ENCODE data around the gene KCNH5. TPM values are rescaled to one million over a fixed set of nuclear protein-coding genes. Genes with fewer than 3 reads are reported as not detected.
A peak's percentile ranks its signal among the peaks of the same experiment; 100 is the strongest.

KCNH5 gene, protein sequence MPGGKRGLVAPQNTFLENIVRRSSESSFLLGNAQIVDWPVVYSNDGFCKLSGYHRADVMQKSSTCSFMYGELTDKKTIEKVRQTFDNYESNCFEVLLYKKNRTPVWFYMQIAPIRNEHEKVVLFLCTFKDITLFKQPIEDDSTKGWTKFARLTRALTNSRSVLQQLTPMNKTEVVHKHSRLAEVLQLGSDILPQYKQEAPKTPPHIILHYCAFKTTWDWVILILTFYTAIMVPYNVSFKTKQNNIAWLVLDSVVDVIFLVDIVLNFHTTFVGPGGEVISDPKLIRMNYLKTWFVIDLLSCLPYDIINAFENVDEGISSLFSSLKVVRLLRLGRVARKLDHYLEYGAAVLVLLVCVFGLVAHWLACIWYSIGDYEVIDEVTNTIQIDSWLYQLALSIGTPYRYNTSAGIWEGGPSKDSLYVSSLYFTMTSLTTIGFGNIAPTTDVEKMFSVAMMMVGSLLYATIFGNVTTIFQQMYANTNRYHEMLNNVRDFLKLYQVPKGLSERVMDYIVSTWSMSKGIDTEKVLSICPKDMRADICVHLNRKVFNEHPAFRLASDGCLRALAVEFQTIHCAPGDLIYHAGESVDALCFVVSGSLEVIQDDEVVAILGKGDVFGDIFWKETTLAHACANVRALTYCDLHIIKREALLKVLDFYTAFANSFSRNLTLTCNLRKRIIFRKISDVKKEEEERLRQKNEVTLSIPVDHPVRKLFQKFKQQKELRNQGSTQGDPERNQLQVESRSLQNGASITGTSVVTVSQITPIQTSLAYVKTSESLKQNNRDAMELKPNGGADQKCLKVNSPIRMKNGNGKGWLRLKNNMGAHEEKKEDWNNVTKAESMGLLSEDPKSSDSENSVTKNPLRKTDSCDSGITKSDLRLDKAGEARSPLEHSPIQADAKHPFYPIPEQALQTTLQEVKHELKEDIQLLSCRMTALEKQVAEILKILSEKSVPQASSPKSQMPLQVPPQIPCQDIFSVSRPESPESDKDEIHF
- total RNA-seq: not detected
- long read RNA-seq: 0 reads

DNA sequence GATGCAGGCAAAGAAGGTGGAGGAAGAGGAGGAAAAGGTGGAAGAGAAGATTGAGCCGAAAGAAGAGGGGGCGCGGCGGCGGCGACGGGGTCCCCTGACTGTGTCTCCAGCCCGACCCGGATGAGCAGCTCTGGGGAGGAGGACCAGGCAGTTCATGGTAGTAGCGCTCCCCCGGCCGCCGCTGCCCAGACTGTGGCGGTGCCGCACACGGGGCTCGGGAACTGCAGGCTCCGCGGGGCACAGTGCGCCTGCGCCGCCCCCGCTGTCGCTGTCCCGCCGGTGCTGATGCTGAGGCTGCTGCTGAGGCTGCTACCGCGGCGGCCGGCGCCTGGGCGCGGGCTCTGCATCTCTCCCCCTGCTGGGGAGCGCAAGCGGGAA, at the start of gene KCNH5:
KCNH5 (minus strand) TSS at position 225 of the 378 bp plus-strand sequence. CDS start 272 bp downstream, outside the sequence.
- TF ChIP-seq, protein P1, sequence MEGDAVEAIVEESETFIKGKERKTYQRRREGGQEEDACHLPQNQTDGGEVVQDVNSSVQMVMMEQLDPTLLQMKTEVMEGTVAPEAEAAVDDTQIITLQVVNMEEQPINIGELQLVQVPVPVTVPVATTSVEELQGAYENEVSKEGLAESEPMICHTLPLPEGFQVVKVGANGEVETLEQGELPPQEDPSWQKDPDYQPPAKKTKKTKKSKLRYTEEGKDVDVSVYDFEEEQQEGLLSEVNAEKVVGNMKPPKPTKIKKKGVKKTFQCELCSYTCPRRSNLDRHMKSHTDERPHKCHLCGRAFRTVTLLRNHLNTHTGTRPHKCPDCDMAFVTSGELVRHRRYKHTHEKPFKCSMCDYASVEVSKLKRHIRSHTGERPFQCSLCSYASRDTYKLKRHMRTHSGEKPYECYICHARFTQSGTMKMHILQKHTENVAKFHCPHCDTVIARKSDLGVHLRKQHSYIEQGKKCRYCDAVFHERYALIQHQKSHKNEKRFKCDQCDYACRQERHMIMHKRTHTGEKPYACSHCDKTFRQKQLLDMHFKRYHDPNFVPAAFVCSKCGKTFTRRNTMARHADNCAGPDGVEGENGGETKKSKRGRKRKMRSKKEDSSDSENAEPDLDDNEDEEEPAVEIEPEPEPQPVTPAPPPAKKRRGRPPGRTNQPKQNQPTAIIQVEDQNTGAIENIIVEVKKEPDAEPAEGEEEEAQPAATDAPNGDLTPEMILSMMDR (IDR thresholded peaks at IDR 0.05; ENCODE audit: borderline replicate concordance): no peak
- H3K36me3 ChIP-seq: no peaks in the 10 kb centered on the region
- peaks cover 97% of the 10 kb centered on the region for H3K27me3 ChIP-seq (ENCODE audit: low read depth)
- H3K4me3 ChIP-seq: peak within 1 kb of the TSS; percentile 53
- peaks cover 15% of the 10 kb centered on the region for H3K4me1 ChIP-seq
- DNase-seq: peak; percentile 16
- no peak within 1 kb of the TSS for H3K27ac ChIP-seq (replicated peaks)
- no peaks in the 10 kb centered on the region for H3K9me3 ChIP-seq (replicated peaks)
- intact Hi-C loops (cut with micrococcal nuclease): no loop called here

DNA sequence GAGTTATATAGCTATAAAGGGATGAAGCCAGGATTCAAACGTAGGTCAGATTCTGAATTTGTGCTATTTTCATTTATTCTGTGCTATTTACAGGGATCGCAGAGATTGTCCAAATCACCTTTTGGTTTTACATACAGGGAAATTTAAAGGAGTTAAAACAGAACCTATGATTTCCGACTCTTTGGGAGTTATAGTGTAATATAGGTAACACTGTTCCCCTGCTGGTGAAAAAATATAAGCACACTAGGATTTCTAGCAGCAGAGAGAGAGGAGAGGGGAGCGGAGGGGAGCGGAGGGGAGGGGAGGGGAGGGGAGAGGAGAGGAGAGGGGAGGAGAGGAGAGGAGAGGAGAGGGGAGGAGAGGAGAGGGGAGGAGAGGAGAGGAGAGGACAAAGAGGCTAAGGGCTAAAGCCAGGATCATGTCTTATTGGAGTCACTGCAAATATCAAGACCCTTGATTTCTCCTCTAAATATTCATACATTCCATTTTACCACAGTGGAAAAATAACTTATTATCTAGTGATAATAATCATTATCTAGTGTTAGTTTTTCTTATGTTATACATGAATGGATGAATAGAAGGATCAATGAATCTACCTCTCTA, 46.2 kb upstream of the KCNH5 start:
- Histone ChIP-seq H3K36me3 (no peaks in the 10 kb centered on the region), H3K4me1 (no peaks in the 10 kb centered on the region), H3K9me3 (replicated peaks) (no peaks in the 10 kb centered on the region), H3K4me3 (no peak overlapping the region), H3K27me3 (ENCODE audit: low read depth) (no peaks in the 10 kb centered on the region), H3K27ac (replicated peaks) (no peak overlapping the region)
- intact Hi-C loops (cut with micrococcal nuclease): no loop called here
- TF ChIP-seq, protein P1 (IDR thresholded peaks at IDR 0.05; ENCODE audit: borderline replicate concordance): no peak
- DNase-seq: no peak

DNA sequence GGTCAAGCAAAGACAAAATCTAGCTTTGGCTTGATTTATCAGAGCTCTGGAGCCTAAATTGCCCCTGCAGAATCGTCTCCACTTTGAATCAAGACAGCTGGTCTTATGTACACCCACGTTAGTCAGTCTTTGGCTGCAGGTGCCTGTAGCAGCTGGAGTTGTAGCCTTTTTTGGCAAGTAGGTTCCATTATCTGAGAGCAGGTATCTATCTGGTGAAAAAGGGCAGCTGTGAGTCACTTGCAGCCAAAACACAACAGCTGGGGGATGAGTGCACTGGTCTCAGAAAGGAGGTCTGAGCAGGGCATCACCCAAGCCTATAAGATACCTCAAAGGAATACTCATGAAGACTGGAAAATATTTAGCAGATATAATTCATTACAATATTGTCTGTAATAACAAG, 43.6 kb upstream of the KCNH5 start:
- no peaks in the 10 kb centered on the region for H3K4me1 ChIP-seq
- H3K4me3 ChIP-seq: no peak overlapping the region
- intact Hi-C loops (cut with micrococcal nuclease): no loop called here
- H3K27me3 ChIP-seq (ENCODE audit: low read depth): no peaks in the 10 kb centered on the region
- peaks cover 11% of the 10 kb centered on the region for H3K9me3 ChIP-seq (replicated peaks)
- TF ChIP-seq, protein P1 (IDR thresholded peaks at IDR 0.05; ENCODE audit: borderline replicate concordance): no peak
- no peaks in the 10 kb centered on the region for H3K36me3 ChIP-seq
- no peak overlapping the region for H3K27ac ChIP-seq (replicated peaks)
- no peak for DNase-seq

DNA sequence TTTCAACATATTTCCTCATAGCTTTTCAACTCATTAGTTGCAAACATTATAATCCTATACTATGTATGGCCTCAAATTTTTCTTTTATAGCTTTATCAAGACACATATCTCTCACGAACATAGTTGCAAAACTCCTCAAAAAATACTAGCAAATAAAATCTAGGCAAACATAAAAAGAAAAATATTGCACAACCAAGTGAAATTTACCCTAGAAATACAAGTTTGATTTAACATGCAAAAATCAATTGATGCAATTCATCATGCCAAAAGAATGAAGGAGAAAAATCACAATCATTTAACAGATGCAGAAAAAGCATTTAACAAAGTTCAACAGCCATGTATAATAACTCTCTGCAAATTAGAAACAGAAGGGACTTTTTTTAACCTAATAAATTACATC, 33.3 kb upstream of the KCNH5 start:
- Histone ChIP-seq H3K4me1 (no peaks in the 10 kb centered on the region), H3K9me3 (replicated peaks) (peaks cover 23% of the 10 kb centered on the region), H3K27me3 (ENCODE audit: low read depth) (peaks cover 4% of the 10 kb centered on the region), H3K36me3 (no peaks in the 10 kb centered on the region), H3K4me3 (no peak overlapping the region), H3K27ac (replicated peaks) (no peak overlapping the region)
- TF ChIP-seq, protein P1 (IDR thresholded peaks at IDR 0.05; ENCODE audit: borderline replicate concordance): no peak
- intact Hi-C loops (cut with micrococcal nuclease): no loop called here
- DNase-seq: no peak

DNA sequence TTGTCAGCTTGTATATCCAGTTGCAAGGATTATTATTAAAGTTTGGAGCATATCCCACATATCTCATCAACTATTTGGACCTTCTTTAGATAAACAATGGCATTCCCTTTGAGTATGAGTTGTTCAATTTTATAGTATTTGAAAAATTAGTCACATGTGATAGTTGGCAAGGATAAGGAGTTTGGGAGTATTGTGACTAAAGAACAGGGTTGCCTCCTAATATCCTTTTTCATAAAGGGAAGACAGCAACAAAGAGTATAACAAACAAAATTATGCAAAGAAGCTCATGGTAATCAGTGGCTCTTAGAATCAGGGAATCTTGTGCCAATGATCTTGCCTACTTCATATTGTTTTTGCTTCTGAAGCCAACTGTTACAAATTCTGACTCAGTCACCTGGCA, 31.2 kb upstream of the KCNH5 start:
- no peaks in the 10 kb centered on the region for H3K4me1 ChIP-seq
- no peak for DNase-seq

More for the DNA sequence above, 31.2 kb upstream of the KCNH5 start:
- intact Hi-C loops (cut with micrococcal nuclease): no loop called here
- Histone ChIP-seq H3K4me3 (no peak overlapping the region), H3K9me3 (replicated peaks) (peaks cover 2% of the 10 kb centered on the region), H3K27me3 (ENCODE audit: low read depth) (peaks cover 15% of the 10 kb centered on the region), H3K27ac (replicated peaks) (no peak overlapping the region), H3K36me3 (no peaks in the 10 kb centered on the region)
- TF ChIP-seq, protein P1 (IDR thresholded peaks at IDR 0.05; ENCODE audit: borderline replicate concordance): no peak

Measured in left ventricle myocardium inferior (tissue), 1 donor.